Measurements from ENCODE around the gene IQCH. TPM values are rescaled to one million over a fixed set of nuclear protein-coding genes. Genes with fewer than 3 reads are reported as not detected.

Gene IQCH
- total RNA-seq, 4 donors from 2014 or later: 9.6 to 13.7 (median 11.8) TPM

DNA sequence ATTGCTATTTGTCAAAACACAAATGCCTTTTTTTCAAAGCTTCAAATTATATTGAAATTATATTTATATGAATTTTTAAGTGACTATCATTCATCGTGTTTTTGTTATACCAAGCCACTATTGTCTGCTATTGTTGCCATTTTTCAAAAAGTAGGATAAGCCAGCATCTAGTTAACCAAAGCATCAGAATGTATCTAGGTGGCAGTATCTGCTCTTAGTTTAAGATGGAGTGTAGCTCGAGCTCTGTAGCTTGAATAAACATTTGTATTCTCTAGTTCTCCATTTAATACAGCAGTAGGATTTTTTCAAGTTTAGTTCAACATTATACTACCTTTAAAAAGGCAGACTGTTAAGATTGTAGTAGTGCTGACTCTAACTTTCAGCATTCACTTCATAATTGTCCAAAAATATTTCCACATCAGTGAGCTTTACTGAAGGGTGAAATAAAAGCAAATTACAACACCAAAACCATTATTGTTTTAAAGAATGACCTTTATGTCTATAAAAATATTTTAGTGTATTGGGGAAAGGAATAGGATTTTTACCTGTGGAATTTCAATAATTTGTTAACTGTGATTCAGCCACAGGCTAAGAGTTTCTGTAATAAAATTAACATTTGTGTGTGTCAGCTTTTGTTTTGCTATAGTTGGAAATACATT lies 246.7 kb downstream of the IQCH start:
- Histone ChIP-seq H3K27ac (peak overlapping the region in 2 of 3 donors; percentile 8 to 55), H3K27me3 (no peaks in the 10 kb centered on the region), H3K36me3 (no peaks in the 10 kb centered on the region), H3K9me3 (no peaks in the 10 kb centered on the region), H3K4me3 (replicated peaks in 1 of 3) (no peak overlapping the region), H3K4me1 (peaks cover 4 to 5% of the 10 kb centered on the region in 2 donors)
- intact Hi-C loops (cut with DNase I): no loop called here
- DNase-seq: no peak
- 19 to 20% methylated on average over 2 of the region's 2 CpGs for WGBS, 2 donors
- no peak for TF ChIP-seq POLR2A (IDR thresholded peaks at IDR 0.05)
- TF ChIP-seq, protein P1, sequence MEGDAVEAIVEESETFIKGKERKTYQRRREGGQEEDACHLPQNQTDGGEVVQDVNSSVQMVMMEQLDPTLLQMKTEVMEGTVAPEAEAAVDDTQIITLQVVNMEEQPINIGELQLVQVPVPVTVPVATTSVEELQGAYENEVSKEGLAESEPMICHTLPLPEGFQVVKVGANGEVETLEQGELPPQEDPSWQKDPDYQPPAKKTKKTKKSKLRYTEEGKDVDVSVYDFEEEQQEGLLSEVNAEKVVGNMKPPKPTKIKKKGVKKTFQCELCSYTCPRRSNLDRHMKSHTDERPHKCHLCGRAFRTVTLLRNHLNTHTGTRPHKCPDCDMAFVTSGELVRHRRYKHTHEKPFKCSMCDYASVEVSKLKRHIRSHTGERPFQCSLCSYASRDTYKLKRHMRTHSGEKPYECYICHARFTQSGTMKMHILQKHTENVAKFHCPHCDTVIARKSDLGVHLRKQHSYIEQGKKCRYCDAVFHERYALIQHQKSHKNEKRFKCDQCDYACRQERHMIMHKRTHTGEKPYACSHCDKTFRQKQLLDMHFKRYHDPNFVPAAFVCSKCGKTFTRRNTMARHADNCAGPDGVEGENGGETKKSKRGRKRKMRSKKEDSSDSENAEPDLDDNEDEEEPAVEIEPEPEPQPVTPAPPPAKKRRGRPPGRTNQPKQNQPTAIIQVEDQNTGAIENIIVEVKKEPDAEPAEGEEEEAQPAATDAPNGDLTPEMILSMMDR (IDR thresholded peaks at IDR 0.05): peak in 3 of 6 experiments; percentile 40 to 48 (median 43)

DNA sequence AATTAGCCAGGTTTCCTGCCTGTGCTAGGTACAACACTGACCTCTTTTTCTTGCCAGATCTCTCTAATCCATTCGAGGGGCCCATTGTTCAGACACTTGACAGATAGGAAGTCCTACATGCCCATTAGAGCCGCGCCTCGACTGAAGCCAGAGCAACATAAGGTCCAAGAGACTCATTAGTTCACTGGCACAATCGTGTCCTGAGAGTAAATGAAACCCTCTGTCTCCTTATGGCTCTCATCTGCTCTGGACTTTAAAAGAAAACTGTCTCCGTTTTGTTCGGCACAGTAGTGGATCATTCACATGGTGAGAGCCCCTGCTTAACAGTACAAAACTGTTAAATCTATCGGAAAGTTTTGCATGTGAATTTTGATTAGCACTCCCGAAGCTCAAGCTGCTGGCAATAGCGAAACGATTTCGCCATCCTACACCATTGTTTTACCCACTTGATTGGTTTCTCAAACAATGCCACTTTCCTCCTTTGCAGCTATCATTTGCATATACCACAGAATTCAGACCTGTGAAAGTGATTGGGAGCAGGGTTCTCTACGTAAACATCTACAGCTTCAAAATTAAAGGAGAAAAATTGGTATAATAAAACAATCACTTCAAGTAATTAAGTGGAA lies 247.4 kb downstream of the IQCH start:
- Histone ChIP-seq H3K27ac (peak overlapping the region in 2 of 3 donors; percentile 8 to 55), H3K4me3 (replicated peaks in 1 of 3) (no peak overlapping the region), H3K36me3 (no peaks in the 10 kb centered on the region), H3K9me3 (no peaks in the 10 kb centered on the region), H3K4me1 (peaks cover 4 to 5% of the 10 kb centered on the region in 2 donors), H3K27me3 (no peaks in the 10 kb centered on the region)
- intact Hi-C loops (cut with DNase I): no loop called here
- peak; percentile 22 to 27 for DNase-seq
- 35 to 41% methylated on average over 13 of the region's 13 CpGs for WGBS, 2 donors
- TF ChIP-seq POLR2A (IDR thresholded peaks at IDR 0.05): no peak
- TF ChIP-seq, protein P1 (IDR thresholded peaks at IDR 0.05): no peak

DNA sequence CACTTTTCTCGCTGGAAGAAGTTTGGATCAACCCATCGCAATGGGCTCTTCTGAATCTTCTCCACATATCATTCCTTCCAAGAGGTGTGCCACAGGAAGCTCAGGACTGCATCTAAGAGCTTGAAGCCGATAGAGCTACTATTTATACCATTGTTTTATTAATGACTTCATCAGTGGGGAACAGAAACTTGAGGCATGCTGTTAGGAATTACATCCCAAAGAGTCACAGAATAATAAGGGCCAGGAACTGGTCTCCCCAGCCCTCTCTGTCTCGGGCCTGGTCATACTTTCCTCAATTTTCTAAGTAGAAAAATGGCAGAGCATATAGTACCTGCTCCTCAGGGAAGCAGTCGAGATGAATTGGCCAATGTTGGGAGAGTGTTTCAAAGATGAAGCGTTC lies 249.5 kb downstream of the IQCH start:
- Histone ChIP-seq H3K9me3 (no peaks in the 10 kb centered on the region), H3K4me3 (replicated peaks in 1 of 3) (no peak overlapping the region), H3K4me1 (peaks cover 4 to 5% of the 10 kb centered on the region in 2 donors), H3K27me3 (no peaks in the 10 kb centered on the region), H3K27ac (no peak overlapping the region), H3K36me3 (no peaks in the 10 kb centered on the region)
- no peak for DNase-seq
- intact Hi-C loops (cut with DNase I): no loop called here
- 92 to 93% methylated on average over 6 of the region's 6 CpGs for WGBS, 2 donors
- no peak for TF ChIP-seq POLR2A (IDR thresholded peaks at IDR 0.05)
- TF ChIP-seq, protein P1 (IDR thresholded peaks at IDR 0.05): no peak

DNA sequence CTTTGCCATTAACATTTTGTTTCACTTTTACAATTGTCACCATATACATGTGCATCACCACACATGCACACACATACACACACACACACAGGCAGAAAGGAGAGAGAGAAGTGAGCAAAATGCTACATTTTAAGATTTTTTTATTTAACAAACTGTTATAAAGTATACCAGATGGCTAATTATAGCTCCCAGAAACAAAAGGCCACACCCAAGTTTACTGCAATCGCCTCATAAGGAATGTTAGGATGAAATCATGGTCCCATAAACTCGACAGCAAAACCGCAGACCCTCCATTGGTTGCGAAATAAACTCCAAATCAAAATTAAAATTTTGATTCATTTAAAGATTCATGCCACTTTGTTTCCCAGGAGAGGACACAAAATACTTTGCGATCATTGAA lies 250.2 kb downstream of the IQCH start:
- Histone ChIP-seq H3K27me3 (no peaks in the 10 kb centered on the region), H3K9me3 (no peaks in the 10 kb centered on the region), H3K36me3 (no peaks in the 10 kb centered on the region), H3K4me3 (replicated peaks in 1 of 3) (no peak overlapping the region), H3K4me1 (peaks cover 4 to 5% of the 10 kb centered on the region in 2 donors), H3K27ac (no peak overlapping the region)
- WGBS, 2 donors: 92 to 94% methylated on average over 5 of the region's 5 CpGs
- no peak for DNase-seq
- intact Hi-C loops (cut with DNase I): no loop called here
- no peak for TF ChIP-seq POLR2A (IDR thresholded peaks at IDR 0.05)
- TF ChIP-seq, protein P1 (IDR thresholded peaks at IDR 0.05): no peak

All from thyroid gland (tissue), 4 donors.